Measurements from ENCODE around the gene CDKN2D.

The CDKN2D gene

GRCh38 chr19:10602330-10603083 is 33.7 kb upstream of the CDKN2D start:
- peak; percentile 97 for DNase-seq (ENCODE audit: extremely low spot score)
- no peak for TF ChIP-seq SP1 (IDR thresholded peaks at IDR 0.05)
- TF ChIP-seq FOXA1 (IDR thresholded peaks at IDR 0.05) = no peak
- no peak for TF ChIP-seq ELF4 (IDR thresholded peaks at IDR 0.05)
- TF ChIP-seq FOXM1 (IDR thresholded peaks at IDR 0.05; ENCODE audit: borderline replicate concordance) = no peak
- TF ChIP-seq L3MBTL2 (conservative IDR thresholded peaks at IDR 0.05) = no peak
- TF ChIP-seq CTBP1 (IDR thresholded peaks at IDR 0.05; ENCODE audit: borderline replicate concordance) = no peak
- TF ChIP-seq SUZ12 (IDR thresholded peaks at IDR 0.05) = no peak
- no peak for TF ChIP-seq TARDBP (IDR thresholded peaks at IDR 0.05)
- TF ChIP-seq BHLHE40 (IDR thresholded peaks at IDR 0.05; ENCODE audit: borderline replicate concordance) = no peak
- CTCF ChIA-PET = interaction anchor here (0.6 to 1.2 kb wide), 2 partner anchors 21 to 97 kb away, joined by 3 to 5 read pairs; no protein-coding TSS in a partner anchor
- POLR2A ChIA-PET = interaction anchor here (1.0 to 1.2 kb wide), 6 partner anchors 14 to 313 kb away, joined by 3 to 4 read pairs (median 3); partner anchors contain the start of genes ICAM5, KEAP1 and TMED1

DNA sequence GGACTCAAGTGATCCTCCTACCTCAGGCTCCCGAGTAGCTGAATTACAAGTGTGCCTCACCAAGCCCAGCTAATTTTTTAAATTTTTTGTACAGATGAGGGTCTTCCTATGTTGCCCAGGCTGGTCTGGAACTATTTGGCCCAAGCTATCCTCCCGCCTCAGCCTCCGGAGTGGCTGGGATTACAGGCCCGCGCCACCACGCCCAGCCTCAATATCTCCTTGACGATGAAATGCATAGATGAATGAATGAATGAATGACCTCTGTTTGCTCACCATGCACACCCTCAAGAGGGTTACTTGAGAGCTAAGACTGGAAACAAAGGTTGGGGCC is 33.2 kb upstream of the CDKN2D start:
- ChIA-PET CTCF (interaction anchor here (0.6 to 1.2 kb wide), 2 partner anchors 20 to 98 kb away, joined by 3 to 5 read pairs; no protein-coding TSS in a partner anchor), POLR2A (interaction anchor here (1.0 to 1.2 kb wide), 6 partner anchors 15 to 312 kb away, joined by 3 to 4 read pairs (median 3); partner anchors contain the start of genes ICAM5, KEAP1 and TMED1)
- TF ChIP-seq LEF1 (IDR thresholded peaks at IDR 0.05; ENCODE audit: borderline replicate concordance) (no peak), FOXM1 (IDR thresholded peaks at IDR 0.05; ENCODE audit: borderline replicate concordance) (no peak), SP1 (IDR thresholded peaks at IDR 0.05) (no peak), FOXA1 (IDR thresholded peaks at IDR 0.05) (no peak), L3MBTL2 (conservative IDR thresholded peaks at IDR 0.05) (no peak), TARDBP (IDR thresholded peaks at IDR 0.05) (no peak), BHLHE40 (IDR thresholded peaks at IDR 0.05; ENCODE audit: borderline replicate concordance) (no peak), HDGF (IDR thresholded peaks at IDR 0.05; ENCODE audit: borderline replicate concordance) (no peak), ELF4 (IDR thresholded peaks at IDR 0.05) (no peak), CTBP1 (IDR thresholded peaks at IDR 0.05; ENCODE audit: borderline replicate concordance) (no peak), ARNT (IDR thresholded peaks at IDR 0.05) (no peak)
- TF ChIP-seq, protein P1, sequence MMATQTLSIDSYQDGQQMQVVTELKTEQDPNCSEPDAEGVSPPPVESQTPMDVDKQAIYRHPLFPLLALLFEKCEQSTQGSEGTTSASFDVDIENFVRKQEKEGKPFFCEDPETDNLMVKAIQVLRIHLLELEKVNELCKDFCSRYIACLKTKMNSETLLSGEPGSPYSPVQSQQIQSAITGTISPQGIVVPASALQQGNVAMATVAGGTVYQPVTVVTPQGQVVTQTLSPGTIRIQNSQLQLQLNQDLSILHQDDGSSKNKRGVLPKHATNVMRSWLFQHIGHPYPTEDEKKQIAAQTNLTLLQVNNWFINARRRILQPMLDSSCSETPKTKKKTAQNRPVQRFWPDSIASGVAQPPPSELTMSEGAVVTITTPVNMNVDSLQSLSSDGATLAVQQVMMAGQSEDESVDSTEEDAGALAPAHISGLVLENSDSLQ (IDR thresholded peaks at IDR 0.05) = no peak
- no peak for DNase-seq (ENCODE audit: extremely low spot score)

GRCh38 chr19:10600149-10600548 is 31.4 kb upstream of the CDKN2D start:
- DNase-seq (ENCODE audit: extremely low spot score) = no peak
- TF ChIP-seq TARDBP (IDR thresholded peaks at IDR 0.05) (no peak), FOXM1 (IDR thresholded peaks at IDR 0.05; ENCODE audit: borderline replicate concordance) (no peak), FOXK2 (IDR thresholded peaks at IDR 0.05) (no peak), SUZ12 (IDR thresholded peaks at IDR 0.05) (no peak), SP1 (IDR thresholded peaks at IDR 0.05) (no peak), FOXA1 (IDR thresholded peaks at IDR 0.05) (no peak)
- ChIA-PET CTCF (no interaction called here), POLR2A (no interaction called here)

GRCh38 chr19:10593820-10594637 is 25.2 kb upstream of the CDKN2D start:
- ChIA-PET POLR2A (no interaction called here), CTCF (interaction anchor here (0.6 kb wide), 1 partner anchor 1704 kb away, joined by 4 read pairs; no protein-coding TSS in a partner anchor)
- no peak for TF ChIP-seq ELF4 (IDR thresholded peaks at IDR 0.05)
- TF ChIP-seq FOXM1 (IDR thresholded peaks at IDR 0.05; ENCODE audit: borderline replicate concordance) = no peak
- TF ChIP-seq NFRKB (IDR thresholded peaks at IDR 0.05) = no peak
- TF ChIP-seq ARNT (IDR thresholded peaks at IDR 0.05) = no peak
- no peak for TF ChIP-seq CTBP1 (IDR thresholded peaks at IDR 0.05; ENCODE audit: borderline replicate concordance)
- no peak for TF ChIP-seq BHLHE40 (IDR thresholded peaks at IDR 0.05; ENCODE audit: borderline replicate concordance)
- no peak for TF ChIP-seq FOXA1 (IDR thresholded peaks at IDR 0.05)
- no peak for TF ChIP-seq TARDBP (IDR thresholded peaks at IDR 0.05)
- no peak for TF ChIP-seq LEF1 (IDR thresholded peaks at IDR 0.05; ENCODE audit: borderline replicate concordance)
- TF ChIP-seq ZNF384 (IDR thresholded peaks at IDR 0.05) = no peak
- no peak for TF ChIP-seq SP1 (IDR thresholded peaks at IDR 0.05)
- no peak for TF ChIP-seq HDGF (IDR thresholded peaks at IDR 0.05; ENCODE audit: borderline replicate concordance)
- no peak for TF ChIP-seq SUZ12 (IDR thresholded peaks at IDR 0.05)
- no peak for TF ChIP-seq L3MBTL2 (conservative IDR thresholded peaks at IDR 0.05)
- TF ChIP-seq, protein P1 (IDR thresholded peaks at IDR 0.05) = no peak
- DNase-seq (ENCODE audit: extremely low spot score) = no peak

- TF ChIP-seq HDGF (IDR thresholded peaks at IDR 0.05; ENCODE audit: borderline replicate concordance) (no peak), L3MBTL2 (conservative IDR thresholded peaks at IDR 0.05) (no peak), ELF4 (IDR thresholded peaks at IDR 0.05) (no peak), LEF1 (IDR thresholded peaks at IDR 0.05; ENCODE audit: borderline replicate concordance) (no peak), ARNT (IDR thresholded peaks at IDR 0.05) (no peak), BHLHE40 (IDR thresholded peaks at IDR 0.05; ENCODE audit: borderline replicate concordance) (no peak), FOXA1 (IDR thresholded peaks at IDR 0.05) (no peak), NFRKB (IDR thresholded peaks at IDR 0.05) (no peak), SP1 (IDR thresholded peaks at IDR 0.05) (no peak)
- TF ChIP-seq, protein P1 (IDR thresholded peaks at IDR 0.05) = no peak
- no peak for DNase-seq (ENCODE audit: extremely low spot score)
- ChIA-PET POLR2A (no interaction called here), CTCF (interaction anchor here (1.2 kb wide), 1 partner anchor 52 kb away, joined by 4 read pairs; no protein-coding TSS in a partner anchor)
These were observed 24.4 kb upstream of the CDKN2D start for GRCh38 chr19:10593148-10593547.

Data from HEK293T (cell line).